Measurements from ENCODE around the gene TNK1. TPM values are rescaled to one million over a fixed set of nuclear protein-coding genes. Genes with fewer than 3 reads are reported as not detected.
"Not testable (repeated sequence)": the region's sequence is repeated elsewhere in the genome, so short reads cannot be mapped to it uniquely, and the experiment has no call there.

Gene TNK1
- total RNA-seq, 1 donor from 2014 or later, result 1.7 TPM

- H3K36me3 Mint-ChIP-seq (ENCODE audit: low read depth, unreplicated experiment), result no peaks in the 10 kb centered on the region
- no peaks in the 10 kb centered on the region for H3K9me3 Mint-ChIP-seq (ENCODE audit: unreplicated experiment)
- peaks cover 2% of the 10 kb centered on the region for H3K27me3 Mint-ChIP-seq (ENCODE audit: unreplicated experiment)
- DNase-seq (ENCODE audit: low spot score), result peak; percentile 13
- peaks cover 15% of the 10 kb centered on the region for H3K4me1 Mint-ChIP-seq (ENCODE audit: unreplicated experiment)
- H3K27ac Mint-ChIP-seq (ENCODE audit: unreplicated experiment), result peak within 1 kb of the TSS; percentile 57
- TF ChIP-seq CTCF (IDR thresholded peaks at IDR 0.05; ENCODE audit: unreplicated experiment), result no peak
- no peak within 1 kb of the TSS for H3K4me3 Mint-ChIP-seq (ENCODE audit: unreplicated experiment)
Observed at GRCh38 chr17:7336240-7337175, 44.4 kb upstream of the TNK1 start, which contains the start of gene ACAP1. Gene ACAP1, plus strand, starts transcription at chr17:7336529. Its CDS starts 206 bp downstream, at chr17:7336735.

- not testable (repeated sequence) for H3K36me3 Mint-ChIP-seq (ENCODE audit: low read depth, unreplicated experiment); H3K9me3 Mint-ChIP-seq (ENCODE audit: unreplicated experiment); H3K4me3 Mint-ChIP-seq (ENCODE audit: unreplicated experiment); DNase-seq (ENCODE audit: low spot score); H3K27me3 Mint-ChIP-seq (ENCODE audit: unreplicated experiment)
- peak overlapping the region; percentile 15 for H3K27ac Mint-ChIP-seq (ENCODE audit: unreplicated experiment)
- H3K4me1 Mint-ChIP-seq (ENCODE audit: unreplicated experiment), result peaks cover 15% of the 10 kb centered on the region
Observed at GRCh38 chr17:7337600-7337999, 43.3 kb upstream of the TNK1 start.

GRCh38 chr17:7340179-7340578 is 40.7 kb upstream of the TNK1 start:
- Mint-ChIP-seq H3K4me1 (ENCODE audit: unreplicated experiment) (peaks cover 15% of the 10 kb centered on the region), H3K9me3 (ENCODE audit: unreplicated experiment) (no peaks in the 10 kb centered on the region)
- no peak for TF ChIP-seq CTCF (IDR thresholded peaks at IDR 0.05; ENCODE audit: unreplicated experiment)

GRCh38 chr17:7341842-7342241 is 39.0 kb upstream of the TNK1 start:
- H3K4me1 Mint-ChIP-seq (ENCODE audit: unreplicated experiment), result peaks cover 6% of the 10 kb centered on the region
- no peaks in the 10 kb centered on the region for H3K36me3 Mint-ChIP-seq (ENCODE audit: low read depth, unreplicated experiment)
- H3K4me3 Mint-ChIP-seq (ENCODE audit: unreplicated experiment), result no peak overlapping the region
- no peak for DNase-seq (ENCODE audit: low spot score)
- no peak overlapping the region for H3K27ac Mint-ChIP-seq (ENCODE audit: unreplicated experiment)
- no peak for TF ChIP-seq CTCF (IDR thresholded peaks at IDR 0.05; ENCODE audit: unreplicated experiment)
- H3K9me3 Mint-ChIP-seq (ENCODE audit: unreplicated experiment), result no peaks in the 10 kb centered on the region
- peaks cover 2% of the 10 kb centered on the region for H3K27me3 Mint-ChIP-seq (ENCODE audit: unreplicated experiment)

More at GRCh38 chr17:7340179-7340578, 40.7 kb upstream of the TNK1 start:
- no peak overlapping the region for H3K27ac Mint-ChIP-seq (ENCODE audit: unreplicated experiment)
- peaks cover 2% of the 10 kb centered on the region for H3K27me3 Mint-ChIP-seq (ENCODE audit: unreplicated experiment)
- no peak for DNase-seq (ENCODE audit: low spot score)
- no peaks in the 10 kb centered on the region for H3K36me3 Mint-ChIP-seq (ENCODE audit: low read depth, unreplicated experiment)
- no peak overlapping the region for H3K4me3 Mint-ChIP-seq (ENCODE audit: unreplicated experiment)

GRCh38 chr17:7343250-7343649 is 37.6 kb upstream of the TNK1 start:
- Mint-ChIP-seq H3K9me3 (ENCODE audit: unreplicated experiment) (no peaks in the 10 kb centered on the region), H3K4me1 (ENCODE audit: unreplicated experiment) (no peaks in the 10 kb centered on the region), H3K4me3 (ENCODE audit: unreplicated experiment) (no peak overlapping the region), H3K27me3 (ENCODE audit: unreplicated experiment) (no peaks in the 10 kb centered on the region), H3K27ac (ENCODE audit: unreplicated experiment) (no peak overlapping the region), H3K36me3 (ENCODE audit: low read depth, unreplicated experiment) (no peaks in the 10 kb centered on the region)
- TF ChIP-seq CTCF (IDR thresholded peaks at IDR 0.05; ENCODE audit: unreplicated experiment), result no peak
- DNase-seq (ENCODE audit: low spot score), result no peak
